Esophagus (tissue), 2 donors: ENCODE results near the gene BMERB1. TPM values are rescaled to one million over a fixed set of nuclear protein-coding genes. Genes with fewer than 3 reads are reported as not detected.

Experiments used
- H3K27ac ChIP-seq, 2 donors: one replicate each; pipeline ENCODE4 v1.5.1; 2013; ENCODE audit warnings: low read depth in 2 of 2, mild to moderate bottlenecking in 2 of 2, inconsistent platforms in 1 of 2, low read length in 1 of 2, moderate library complexity in 1 of 2
- H3K27me3 ChIP-seq, 2 donors: one replicate each; pipeline ENCODE4 v1.6.1; 2013; ENCODE audit warnings: low read length in 2 of 2, control low read depth in 1 of 2, mild to moderate bottlenecking in 1 of 2; ENCODE audit not compliant: insufficient read depth in 2 of 2, control insufficient read depth in 1 of 2
- H3K36me3 ChIP-seq, 2 donors: one replicate each; pipeline ENCODE4 v1.6.1; 2013; ENCODE audit warnings: low read length in 1 of 2; ENCODE audit not compliant: control insufficient read depth in 2 of 2, insufficient read depth in 2 of 2
- H3K4me1 ChIP-seq, 2 donors: one replicate each; pipeline ENCODE4 v1.6.1; 2013; ENCODE audit warnings: low read length in 1 of 2; ENCODE audit not compliant: control insufficient read depth in 2 of 2, insufficient read depth in 2 of 2
- H3K4me3 ChIP-seq, 2 donors: one replicate each; pipeline ENCODE4 v1.5.1; 2013; ENCODE audit warnings: low read length in 2 of 2, mild to moderate bottlenecking in 2 of 2, low read depth in 1 of 2, moderate library complexity in 1 of 2
- H3K9me3 ChIP-seq, 2 donors: one replicate each; pipeline ENCODE4 v1.6.1; 2013; ENCODE audit warnings: mild to moderate bottlenecking in 2 of 2, low read depth in 1 of 2, low read length in 1 of 2, moderate library complexity in 1 of 2; ENCODE audit not compliant: control insufficient read depth in 2 of 2, insufficient read depth in 1 of 2
- WGBS, 2 donors: extraction: QIAGEN DNeasy Blood & Tissue Kit; methylation state at CpG; one replicate each; pipeline ENCODE4 v1.1.7; 2013; 5-methylcytosine and 5-hydroxymethylcytosine counted together
- polyA plus RNA-seq, 2 donors: library from polyadenylated mRNA; stranded (reverse); fragments of 200-250 nt; gene quantifications; one replicate each; pipeline ENCODE4 v1.2.3, GENCODE V29; 2013
- donor health status: healthy with polysubstance abuse.
- donor health status: Bipolar disorder and iron deficiency.

BMERB1 gene
- polyA plus RNA-seq, 2 donors = 2.4 to 9.5 TPM

DNA sequence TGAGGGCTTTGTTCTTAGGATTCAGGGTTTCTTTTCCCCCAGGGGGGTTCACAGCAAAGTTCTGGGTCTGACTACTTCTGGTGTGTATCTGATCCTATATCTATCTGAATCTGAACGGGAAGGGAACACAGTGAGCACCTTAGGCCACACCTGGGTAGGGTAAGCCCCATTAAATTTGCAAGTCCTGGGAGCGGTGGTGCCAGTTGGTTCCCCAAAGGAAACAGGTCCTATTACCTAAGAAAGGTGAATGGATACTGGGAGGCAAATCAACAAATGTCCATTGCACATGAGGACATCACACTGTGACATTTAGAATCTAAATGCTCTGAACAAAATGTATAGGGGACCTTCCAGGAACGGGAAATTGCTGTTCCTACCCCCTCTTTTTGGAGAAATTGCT lies 54.6 kb downstream of the BMERB1 start:
- Histone ChIP-seq H3K4me3 (no peak overlapping the region), H3K27me3 (no peaks in the 10 kb centered on the region), H3K36me3 (no peaks in the 10 kb centered on the region), H3K9me3 (no peaks in the 10 kb centered on the region), H3K4me1 (no peaks in the 10 kb centered on the region), H3K27ac (peak overlapping the region in 1 of 2 donors; percentile 35)
- 66 to 71% methylated on average over 3 of the region's 3 CpGs for WGBS, 2 donors

DNA sequence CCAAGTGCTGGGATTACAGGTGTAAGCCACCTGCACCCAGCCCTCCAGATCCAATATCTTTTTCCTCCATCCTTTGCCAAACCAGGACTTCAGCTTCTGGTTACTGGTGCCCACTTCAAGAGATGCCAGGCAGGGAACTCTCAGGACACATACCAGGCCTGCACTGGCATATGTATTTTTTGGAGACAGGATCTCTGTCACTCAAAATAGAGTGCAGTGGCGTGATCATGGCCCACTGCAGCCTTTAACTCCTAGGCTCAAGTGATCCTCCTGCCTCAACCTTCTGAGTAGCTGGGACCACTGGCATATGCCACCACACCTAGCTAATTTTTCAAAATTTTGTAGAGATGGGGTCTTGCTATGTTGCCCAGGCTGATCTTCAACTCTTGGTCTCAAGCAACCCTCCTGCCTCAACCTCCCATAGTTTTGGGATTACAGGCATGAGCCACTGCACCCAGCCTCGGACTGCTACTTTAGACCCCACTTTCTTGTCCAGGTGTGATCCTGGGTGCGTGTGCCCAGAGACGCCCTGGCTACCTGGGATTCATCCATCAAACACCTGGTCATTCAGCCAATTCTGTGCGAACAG lies 55.8 kb downstream of the BMERB1 start:
- Histone ChIP-seq H3K4me3 (no peak overlapping the region), H3K27ac (no peak overlapping the region), H3K9me3 (no peaks in the 10 kb centered on the region), H3K4me1 (no peaks in the 10 kb centered on the region), H3K27me3 (no peaks in the 10 kb centered on the region), H3K36me3 (no peaks in the 10 kb centered on the region)
- 95 to 98% methylated on average over 5 of the region's 5 CpGs for WGBS, 2 donors

DNA sequence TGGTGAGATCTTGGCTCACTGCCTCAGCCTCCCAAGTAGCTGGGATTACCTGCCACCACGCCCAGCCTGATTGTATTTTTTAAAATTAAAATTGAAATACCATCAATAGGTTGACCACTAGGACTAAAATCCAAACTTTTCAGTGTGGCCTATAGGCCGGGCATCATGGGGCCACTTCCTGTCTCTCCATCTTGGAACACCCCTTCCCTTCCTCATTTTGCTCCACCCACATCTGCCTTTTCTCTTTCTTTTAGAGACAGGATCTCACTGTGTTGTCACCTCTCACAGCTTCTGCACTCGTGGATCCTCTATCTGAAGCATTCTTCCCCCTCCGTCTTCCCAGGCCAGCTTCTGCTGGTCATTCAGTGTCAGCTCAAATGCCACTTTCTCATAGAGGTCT lies 57.0 kb downstream of the BMERB1 start:
- Histone ChIP-seq H3K27ac (no peak overlapping the region), H3K4me1 (no peaks in the 10 kb centered on the region), H3K4me3 (no peak overlapping the region), H3K9me3 (no peaks in the 10 kb centered on the region), H3K27me3 (no peaks in the 10 kb centered on the region), H3K36me3 (no peaks in the 10 kb centered on the region)
- 85 to 87% methylated on average over 4 of the region's 4 CpGs for WGBS, 2 donors

DNA sequence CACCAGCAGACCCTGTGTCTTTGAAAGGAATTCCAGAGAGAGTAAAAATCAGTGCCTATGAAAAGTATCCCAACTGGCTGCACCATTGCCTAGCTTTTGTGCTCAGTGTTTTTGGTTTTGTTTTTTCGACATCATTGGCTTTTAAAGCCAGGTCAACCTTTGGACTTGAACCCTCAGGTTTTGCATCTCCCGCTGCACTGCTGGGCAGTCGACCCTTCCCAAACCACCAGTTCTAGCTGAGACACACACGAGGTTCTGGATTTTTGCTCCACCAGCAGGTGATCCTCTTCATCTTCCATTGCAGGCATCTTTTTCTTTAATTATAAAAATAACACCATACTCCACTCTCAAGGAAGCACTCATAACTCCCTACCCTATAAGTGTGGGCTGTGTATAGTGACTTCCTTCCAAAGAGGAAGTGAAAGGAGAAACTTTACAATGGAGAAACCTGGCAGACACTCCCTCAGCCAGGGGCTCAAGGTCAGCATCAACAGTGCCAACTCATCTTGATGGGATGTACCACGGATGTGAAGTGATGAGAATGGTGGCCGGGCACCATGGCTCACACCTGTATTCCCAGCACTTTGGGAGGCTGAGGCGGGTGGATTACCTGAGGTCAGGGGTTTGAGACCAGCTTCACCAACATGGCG lies 57.8 kb downstream of the BMERB1 start:
- Histone ChIP-seq H3K27me3 (no peaks in the 10 kb centered on the region), H3K27ac (no peak overlapping the region), H3K9me3 (no peaks in the 10 kb centered on the region), H3K36me3 (no peaks in the 10 kb centered on the region), H3K4me1 (no peaks in the 10 kb centered on the region), H3K4me3 (no peak overlapping the region)
- 78% methylated on average over 8 of the region's 8 CpGs for WGBS, 2 donors

DNA sequence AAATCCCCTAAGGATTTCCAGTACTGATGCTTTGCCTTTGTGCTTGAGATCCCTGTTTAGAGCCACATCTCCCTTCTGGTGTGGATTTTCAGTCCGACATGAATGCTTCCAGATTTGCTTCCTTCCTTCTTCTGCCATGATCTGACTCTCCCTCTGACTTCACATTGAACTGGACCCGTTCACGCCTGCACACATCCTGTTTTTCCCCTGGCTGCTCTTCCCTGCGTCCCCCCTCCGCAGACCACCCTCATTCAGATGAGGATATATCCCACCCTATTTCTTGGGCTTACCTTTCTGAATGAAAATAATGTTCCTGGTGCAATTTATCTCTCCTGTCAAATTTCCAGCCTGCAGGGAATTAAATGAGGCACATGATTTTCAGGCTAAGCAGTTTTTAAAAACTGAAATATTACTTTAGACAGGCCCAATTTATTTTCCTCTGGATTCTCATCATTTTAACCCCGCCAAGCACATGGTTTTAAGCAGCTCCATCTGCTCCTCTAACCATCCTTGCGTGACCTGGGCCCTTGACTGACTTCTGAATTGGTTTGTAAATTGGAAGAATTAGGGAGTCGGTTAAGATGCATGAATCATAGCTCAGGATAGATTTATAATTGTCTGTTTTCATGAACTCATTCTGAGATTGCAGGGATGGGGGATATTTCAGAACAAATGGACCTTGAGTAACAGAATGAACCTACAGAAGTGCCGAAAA lies 59.2 kb downstream of the BMERB1 start:
- 53 to 63% methylated on average over 9 of the region's 9 CpGs for WGBS, 2 donors
- Histone ChIP-seq H3K4me3 (no peak overlapping the region), H3K36me3 (no peaks in the 10 kb centered on the region), H3K9me3 (no peaks in the 10 kb centered on the region), H3K4me1 (peaks cover 0 to under 1% of the 10 kb centered on the region in 2 donors), H3K27ac (peak overlapping the region in 1 of 2 donors; percentile 3), H3K27me3 (no peaks in the 10 kb centered on the region)

DNA sequence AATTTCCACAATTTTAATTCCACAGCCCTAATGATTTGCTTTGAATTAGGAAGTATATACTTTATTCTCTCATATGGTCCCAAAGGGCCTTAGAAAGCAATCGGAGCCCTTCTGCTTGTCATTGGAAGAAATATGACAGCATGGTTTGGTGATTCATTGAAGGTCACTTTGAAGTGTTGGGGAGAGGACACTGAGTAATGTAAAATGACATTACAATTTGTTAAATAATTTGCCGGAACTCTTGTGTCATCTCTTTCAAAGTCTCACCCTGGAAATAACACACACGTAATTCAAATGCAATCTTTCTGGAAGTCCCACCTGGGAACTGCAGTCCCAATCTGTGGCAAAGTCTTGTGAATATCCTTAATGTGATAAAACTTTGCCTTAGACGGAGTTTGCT lies 59.8 kb downstream of the BMERB1 start:
- H3K9me3 ChIP-seq = no peaks in the 10 kb centered on the region
- 60 to 63% methylated on average over 4 of the region's 4 CpGs for WGBS, 2 donors
- H3K36me3 ChIP-seq = no peaks in the 10 kb centered on the region
- peaks cover 0 to 3% of the 10 kb centered on the region in 2 donors for H3K4me1 ChIP-seq
- H3K4me3 ChIP-seq = no peak overlapping the region
- no peak overlapping the region for H3K27ac ChIP-seq
- no peaks in the 10 kb centered on the region for H3K27me3 ChIP-seq

DNA sequence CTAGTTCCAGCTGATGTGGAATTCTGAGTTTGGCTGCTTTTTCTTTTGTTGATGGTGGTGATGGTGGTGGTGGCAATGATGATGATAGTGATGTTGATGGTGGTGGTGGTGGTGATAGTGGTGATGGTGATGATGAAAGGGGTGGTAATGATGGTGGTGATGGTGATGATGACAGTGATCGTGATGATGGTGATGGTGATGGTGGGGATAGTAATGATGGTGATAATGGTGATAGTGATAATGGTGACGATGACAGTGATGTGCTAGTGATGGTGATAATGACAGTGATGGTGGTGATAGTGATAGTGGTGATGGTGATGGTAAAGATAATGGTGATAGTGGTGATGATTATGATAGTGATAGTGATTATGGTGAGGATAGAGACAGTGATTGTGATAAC lies 61.5 kb downstream of the BMERB1 start:
- H3K27me3 ChIP-seq = no peaks in the 10 kb centered on the region
- no peaks in the 10 kb centered on the region for H3K9me3 ChIP-seq
- no peaks in the 10 kb centered on the region for H3K36me3 ChIP-seq
- H3K4me1 ChIP-seq = peaks cover 0 to 3% of the 10 kb centered on the region in 2 donors
- 96 to 97% methylated on average over 2 of the region's 2 CpGs for WGBS, 2 donors
- no peak overlapping the region for H3K27ac ChIP-seq
- H3K4me3 ChIP-seq = no peak overlapping the region

DNA sequence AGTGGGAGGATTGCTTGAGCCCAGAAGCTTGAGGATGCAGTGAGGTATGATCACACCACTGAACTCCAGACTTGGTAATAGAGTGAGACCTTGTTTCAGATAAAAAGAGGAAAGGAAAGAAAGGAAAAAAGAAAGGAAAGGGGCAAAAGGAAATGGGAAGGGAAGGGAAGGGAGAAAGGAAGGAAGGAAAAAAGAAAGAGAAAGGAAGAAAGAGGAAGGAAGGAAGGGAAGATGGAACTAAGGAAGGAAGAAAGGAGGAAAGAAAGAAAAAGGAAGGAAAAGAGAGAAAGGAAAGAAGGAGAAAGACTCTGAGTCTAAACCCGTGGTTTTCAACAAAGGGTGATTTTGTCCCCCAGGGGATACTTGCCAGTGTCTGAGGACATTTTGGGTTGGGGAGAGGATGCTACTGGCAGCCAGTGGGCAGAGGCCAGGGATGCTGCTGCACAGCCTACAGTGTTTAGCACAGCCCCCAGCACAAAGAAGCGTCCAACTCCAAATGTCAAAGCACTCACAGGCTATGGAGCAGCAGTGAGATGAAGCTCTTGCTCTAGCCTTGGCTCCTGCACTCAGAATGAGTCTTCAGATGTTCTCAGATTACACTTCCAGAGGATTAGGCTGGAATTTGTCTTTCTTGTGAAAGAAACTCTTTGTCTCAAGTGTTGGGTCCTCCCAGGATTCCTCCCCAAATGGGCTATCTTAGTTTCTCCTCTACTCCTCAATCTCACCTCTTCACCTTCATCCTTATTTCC lies 64.2 kb downstream of the BMERB1 start:
- no peak overlapping the region for H3K4me3 ChIP-seq
- peaks cover 0 to 3% of the 10 kb centered on the region in 2 donors for H3K4me1 ChIP-seq
- H3K36me3 ChIP-seq = no peaks in the 10 kb centered on the region
- H3K27me3 ChIP-seq = no peaks in the 10 kb centered on the region
- no peak overlapping the region for H3K27ac ChIP-seq
- no peaks in the 10 kb centered on the region for H3K9me3 ChIP-seq
- WGBS, 2 donors = 57 to 75% methylated on average over 2 of the region's 2 CpGs

DNA sequence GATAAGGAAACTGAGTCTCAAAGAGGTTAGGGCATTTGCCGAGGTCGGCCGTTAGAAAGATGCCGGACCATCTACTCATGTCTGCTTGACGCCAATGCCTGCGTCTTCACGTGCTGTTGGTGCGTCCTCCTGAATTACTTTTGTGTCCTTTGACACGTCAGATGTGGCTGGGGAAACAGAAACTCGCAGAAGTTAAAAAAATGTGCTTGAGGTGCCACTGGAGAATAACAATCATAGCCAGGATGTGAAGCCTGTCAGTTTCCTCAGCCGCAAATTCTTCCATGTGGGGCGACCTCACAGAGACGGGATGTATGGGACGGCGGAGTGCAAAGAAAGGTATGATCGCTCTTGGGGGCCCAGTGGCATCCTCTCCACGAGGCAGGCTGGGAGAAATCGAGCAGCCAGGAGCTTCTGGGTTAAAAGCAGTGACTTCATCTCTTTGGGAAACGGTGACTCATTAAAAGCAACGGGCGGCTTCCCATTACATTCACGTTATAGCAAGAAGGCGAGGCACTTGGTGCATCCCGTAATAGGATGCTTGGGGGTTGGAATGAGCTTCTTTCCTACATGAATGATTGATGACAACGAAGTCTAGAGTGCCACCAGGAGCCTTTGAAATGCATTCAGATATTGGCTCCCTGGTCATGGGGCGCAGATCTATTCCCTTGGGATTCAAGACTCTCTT lies 67.8 kb downstream of the BMERB1 start:
- Histone ChIP-seq H3K4me3 (no peak overlapping the region), H3K27ac (no peak overlapping the region), H3K9me3 (no peaks in the 10 kb centered on the region), H3K4me1 (peaks cover 0 to 3% of the 10 kb centered on the region in 2 donors), H3K36me3 (no peaks in the 10 kb centered on the region), H3K27me3 (no peaks in the 10 kb centered on the region)
- WGBS, 2 donors = 63 to 68% methylated on average over 26 of the region's 26 CpGs
